ENCODE data around the gene MMP17. TPM values are rescaled to one million over a fixed set of nuclear protein-coding genes. Genes with fewer than 3 reads are reported as not detected.

Gene MMP17
- polyA plus RNA-seq, 1 donor from 2014 or later = 79.0 TPM

- H3K36me3 ChIP-seq (ENCODE audit: insufficient read depth, low read length) = peaks cover 4% of the 10 kb centered on the region
- no peaks in the 10 kb centered on the region for H3K27me3 ChIP-seq (ENCODE audit: insufficient read depth, low read depth, low read length)
- H3K9me3 ChIP-seq (ENCODE audit: low read length) = no peaks in the 10 kb centered on the region
- no peaks in the 10 kb centered on the region for H3F3A ChIP-seq (ENCODE audit: insufficient read depth, low read length, poor library complexity, severe bottlenecking)
- TF ChIP-seq CTCF (IDR thresholded peaks at IDR 0.05; ENCODE audit: poor library complexity, severe bottlenecking) (no peak), POLR2AphosphoS5 (IDR thresholded peaks at IDR 0.05) (no peak), SMC3 (conservative IDR thresholded peaks at IDR 0.05; ENCODE audit: poor library complexity) (no peak), MXI1 (conservative IDR thresholded peaks at IDR 0.05; ENCODE audit: poor library complexity, severe bottlenecking) (no peak), RAD21 (conservative IDR thresholded peaks at IDR 0.05) (no peak), EP300 (conservative IDR thresholded peaks at IDR 0.05; ENCODE audit: poor library complexity, severe bottlenecking) (no peak)
- H3K79me2 ChIP-seq (replicated peaks; ENCODE audit: insufficient read depth, low read length) = no peaks in the 10 kb centered on the region
- no peaks in the 10 kb centered on the region for H3K9me2 ChIP-seq (ENCODE audit: insufficient read depth, low read length)
- no peak overlapping the region for H3K27ac ChIP-seq (ENCODE audit: low read length)
- no peaks in the 10 kb centered on the region for H4K20me1 ChIP-seq (ENCODE audit: insufficient read depth)
- H3K4me3 ChIP-seq (ENCODE audit: low read length) = no peak overlapping the region
- H2AFZ ChIP-seq (ENCODE audit: low read depth, low read length) = no peak overlapping the region
- H3K4me2 ChIP-seq (ENCODE audit: low read length) = no peak overlapping the region
- no peak overlapping the region for H3K9ac ChIP-seq (ENCODE audit: low read length)
Observed at GRCh38 chr12:131795690-131796410, 32.3 kb upstream of the MMP17 start.

- Histone ChIP-seq H3K27me3 (ENCODE audit: insufficient read depth, low read depth, low read length) (no peaks in the 10 kb centered on the region), H3K9me3 (ENCODE audit: low read length) (no peaks in the 10 kb centered on the region), H3K9me2 (ENCODE audit: insufficient read depth, low read length) (no peaks in the 10 kb centered on the region), H3K36me3 (ENCODE audit: insufficient read depth, low read length) (peaks cover 4% of the 10 kb centered on the region), H2AFZ (ENCODE audit: low read depth, low read length) (no peak overlapping the region), H3F3A (ENCODE audit: insufficient read depth, low read length, poor library complexity, severe bottlenecking) (no peaks in the 10 kb centered on the region), H3K4me2 (ENCODE audit: low read length) (no peak overlapping the region), H3K9ac (ENCODE audit: low read length) (no peak overlapping the region), H3K27ac (ENCODE audit: low read length) (no peak overlapping the region), H3K79me2 (replicated peaks; ENCODE audit: insufficient read depth, low read length) (no peaks in the 10 kb centered on the region), H3K4me3 (ENCODE audit: low read length) (no peak overlapping the region), H4K20me1 (ENCODE audit: insufficient read depth) (no peaks in the 10 kb centered on the region)
- TF ChIP-seq EP300 (conservative IDR thresholded peaks at IDR 0.05; ENCODE audit: poor library complexity, severe bottlenecking) = no peak
- TF ChIP-seq TAF1 (IDR thresholded peaks at IDR 0.05; ENCODE audit: low read depth) = no peak
- TF ChIP-seq REST (IDR thresholded peaks at IDR 0.05; ENCODE audit: borderline replicate concordance) = no peak
- no peak for TF ChIP-seq MXI1 (conservative IDR thresholded peaks at IDR 0.05; ENCODE audit: poor library complexity, severe bottlenecking)
- TF ChIP-seq SMC3 (conservative IDR thresholded peaks at IDR 0.05; ENCODE audit: poor library complexity) = no peak
Observed at GRCh38 chr12:131796411-131796736, 31.8 kb upstream of the MMP17 start.

Data from neural cell (in vitro differentiated cells).